Measurements from ENCODE around the gene ST8SIA4.

ST8SIA4 gene

DNA sequence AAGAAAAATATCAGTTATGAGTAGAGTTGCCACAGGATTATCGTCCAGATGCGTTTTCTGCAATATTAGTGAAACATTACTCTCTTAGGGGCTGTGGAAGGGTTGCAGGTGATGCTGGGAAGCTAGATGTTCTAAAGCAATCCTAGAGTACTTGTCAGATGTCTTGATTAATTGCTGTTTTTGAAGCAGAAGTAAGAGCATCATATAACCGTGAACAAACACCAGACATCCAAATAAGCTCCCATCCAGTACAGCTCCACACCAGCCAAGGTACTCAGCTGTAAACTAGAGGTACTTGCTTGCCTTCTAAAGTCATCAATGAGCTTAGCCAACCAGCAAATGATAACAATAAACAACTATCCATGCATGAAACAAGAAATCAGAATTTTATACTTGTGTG lies 131.1 kb downstream of the ST8SIA4 start:
- no peaks in the 10 kb centered on the region for H3K36me3 ChIP-seq (ENCODE audit: control insufficient read depth in 1 of 2, insufficient read depth in 2 of 2, low read length in 2 of 2)
- no peaks in the 10 kb centered on the region for H3K9me3 ChIP-seq (ENCODE audit: control insufficient read depth in 1 of 2, low read length in 2 of 2)
- no peaks in the 10 kb centered on the region for H3K27me3 ChIP-seq (ENCODE audit: control insufficient read depth in 1 of 2, insufficient read depth in 2 of 2, low read length in 2 of 2)

DNA sequence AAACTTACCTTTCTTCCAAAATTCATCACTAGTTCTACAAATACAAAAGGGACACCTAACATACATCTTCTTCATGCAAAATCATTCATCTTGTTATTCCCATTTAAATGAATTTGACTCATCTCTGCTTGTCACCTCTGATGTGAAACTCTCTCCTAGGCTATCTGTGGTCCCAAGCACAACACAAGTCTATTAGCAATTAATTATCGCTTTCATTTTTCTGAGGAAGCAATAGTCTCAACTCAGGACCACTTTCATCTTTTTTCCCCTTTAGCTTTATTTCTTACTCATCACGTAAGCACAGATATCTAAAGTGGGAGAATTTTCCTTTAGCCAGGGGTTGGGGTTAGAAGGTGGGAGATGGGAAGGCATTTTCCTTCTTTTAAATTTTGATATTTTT lies 131.9 kb downstream of the ST8SIA4 start:
- Histone ChIP-seq H3K9me3 (ENCODE audit: control insufficient read depth in 1 of 2, low read length in 2 of 2) (no peaks in the 10 kb centered on the region), H3K4me3 (ENCODE audit: low read depth in 1 of 2, low read length in 2 of 2) (no peak overlapping the region), H3K9ac (ENCODE audit: low read depth in 1 of 2, low read length in 2 of 2) (no peak overlapping the region), H3K4me1 (ENCODE audit: control insufficient read depth in 1 of 2, insufficient read depth in 2 of 2, low read length in 2 of 2) (no peaks in the 10 kb centered on the region), H3K36me3 (ENCODE audit: control insufficient read depth in 1 of 2, insufficient read depth in 2 of 2, low read length in 2 of 2) (no peaks in the 10 kb centered on the region), H3K27me3 (ENCODE audit: control insufficient read depth in 1 of 2, insufficient read depth in 2 of 2, low read length in 2 of 2) (no peaks in the 10 kb centered on the region), H3K27ac (ENCODE audit: low read depth, low read length) (no peak overlapping the region)

More for the DNA sequence above, 131.1 kb downstream of the ST8SIA4 start:
- Histone ChIP-seq H3K4me3 (ENCODE audit: low read depth in 1 of 2, low read length in 2 of 2) (no peak overlapping the region), H3K27ac (ENCODE audit: low read depth, low read length) (no peak overlapping the region), H3K4me1 (ENCODE audit: control insufficient read depth in 1 of 2, insufficient read depth in 2 of 2, low read length in 2 of 2) (no peaks in the 10 kb centered on the region), H3K9ac (ENCODE audit: low read depth in 1 of 2, low read length in 2 of 2) (no peak overlapping the region)

DNA sequence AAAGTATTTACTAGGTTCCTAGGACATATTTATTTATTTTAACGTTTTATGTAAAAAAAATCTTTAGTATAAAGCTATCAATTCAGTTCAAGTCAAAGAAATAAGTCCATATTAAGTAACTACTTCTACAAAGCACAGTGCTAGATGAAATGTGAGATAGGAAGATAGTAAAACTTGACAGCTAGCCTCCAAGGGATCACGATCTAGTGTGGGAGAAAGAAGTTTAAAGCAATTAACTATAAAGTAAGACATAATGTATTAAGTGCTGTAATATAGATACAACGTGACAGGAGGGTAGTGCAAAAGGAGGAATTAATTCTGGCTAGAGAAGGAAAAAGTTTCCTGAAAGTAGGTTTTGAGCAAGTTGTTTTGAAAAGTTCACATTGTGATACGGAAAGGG lies 134.9 kb downstream of the ST8SIA4 start:
- H3K4me3 ChIP-seq (ENCODE audit: low read depth in 1 of 2, low read length in 2 of 2) = no peak overlapping the region
- no peak overlapping the region for H3K9ac ChIP-seq (ENCODE audit: low read depth in 1 of 2, low read length in 2 of 2)
- no peaks in the 10 kb centered on the region for H3K27me3 ChIP-seq (ENCODE audit: control insufficient read depth in 1 of 2, insufficient read depth in 2 of 2, low read length in 2 of 2)
- H3K9me3 ChIP-seq (ENCODE audit: control insufficient read depth in 1 of 2, low read length in 2 of 2) = no peaks in the 10 kb centered on the region
- H3K36me3 ChIP-seq (ENCODE audit: control insufficient read depth in 1 of 2, insufficient read depth in 2 of 2, low read length in 2 of 2) = no peaks in the 10 kb centered on the region
- no peak overlapping the region for H3K27ac ChIP-seq (ENCODE audit: low read depth, low read length)
- H3K4me1 ChIP-seq (ENCODE audit: control insufficient read depth in 1 of 2, insufficient read depth in 2 of 2, low read length in 2 of 2) = no peaks in the 10 kb centered on the region

DNA sequence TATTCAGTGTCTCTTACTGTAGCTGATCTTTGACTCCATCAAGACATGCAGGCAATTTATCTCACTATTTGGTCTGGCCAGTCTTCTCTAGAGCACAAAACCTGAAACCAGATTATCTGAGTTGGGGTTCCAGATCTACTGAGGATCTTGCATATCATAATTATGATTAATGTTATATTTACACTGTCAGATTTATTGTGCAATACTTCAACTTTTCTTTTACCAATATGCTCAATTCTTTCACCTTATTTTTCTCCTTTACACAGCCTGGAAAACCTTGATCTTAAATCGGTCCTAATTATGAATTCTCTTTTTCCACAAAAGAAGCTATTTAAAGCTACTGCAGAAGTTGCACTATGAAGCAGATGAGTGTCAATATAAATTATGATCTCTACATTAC lies 140.1 kb downstream of the ST8SIA4 start:
- Histone ChIP-seq H3K9me3 (ENCODE audit: control insufficient read depth in 1 of 2, low read length in 2 of 2) (no peaks in the 10 kb centered on the region), H3K9ac (ENCODE audit: low read depth in 1 of 2, low read length in 2 of 2) (no peak overlapping the region), H3K4me3 (ENCODE audit: low read depth in 1 of 2, low read length in 2 of 2) (no peak overlapping the region)

DNA sequence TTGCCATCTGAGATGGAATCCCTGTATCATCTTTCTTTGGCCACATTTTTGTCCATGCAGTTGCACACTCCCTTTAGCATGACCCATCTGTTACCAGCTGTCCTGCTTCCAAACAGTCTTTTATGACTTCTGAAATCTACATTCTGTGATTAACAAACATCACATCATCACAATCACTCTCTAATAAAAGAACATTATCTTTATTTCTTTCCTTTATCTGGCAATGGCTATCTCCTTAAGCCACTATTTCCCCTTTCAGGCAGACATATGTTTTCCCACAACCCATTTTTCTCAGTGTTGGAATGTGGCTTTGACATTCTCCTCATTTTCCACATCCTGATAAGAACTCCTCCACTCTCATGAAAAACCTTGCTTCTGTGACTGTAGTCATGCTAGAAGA lies 141.0 kb downstream of the ST8SIA4 start:
- Histone ChIP-seq H3K4me3 (ENCODE audit: low read depth in 1 of 2, low read length in 2 of 2) (no peak overlapping the region), H3K9me3 (ENCODE audit: control insufficient read depth in 1 of 2, low read length in 2 of 2) (no peaks in the 10 kb centered on the region), H3K27ac (ENCODE audit: low read depth, low read length) (no peak overlapping the region), H3K27me3 (ENCODE audit: control insufficient read depth in 1 of 2, insufficient read depth in 2 of 2, low read length in 2 of 2) (no peaks in the 10 kb centered on the region), H3K9ac (ENCODE audit: low read depth in 1 of 2, low read length in 2 of 2) (no peak overlapping the region), H3K36me3 (ENCODE audit: control insufficient read depth in 1 of 2, insufficient read depth in 2 of 2, low read length in 2 of 2) (no peaks in the 10 kb centered on the region), H3K4me1 (ENCODE audit: control insufficient read depth in 1 of 2, insufficient read depth in 2 of 2, low read length in 2 of 2) (no peaks in the 10 kb centered on the region)

More for the DNA sequence above, 140.1 kb downstream of the ST8SIA4 start:
- Histone ChIP-seq H3K4me1 (ENCODE audit: control insufficient read depth in 1 of 2, insufficient read depth in 2 of 2, low read length in 2 of 2) (no peaks in the 10 kb centered on the region), H3K27me3 (ENCODE audit: control insufficient read depth in 1 of 2, insufficient read depth in 2 of 2, low read length in 2 of 2) (no peaks in the 10 kb centered on the region), H3K27ac (ENCODE audit: low read depth, low read length) (no peak overlapping the region), H3K36me3 (ENCODE audit: control insufficient read depth in 1 of 2, insufficient read depth in 2 of 2, low read length in 2 of 2) (no peaks in the 10 kb centered on the region)

DNA sequence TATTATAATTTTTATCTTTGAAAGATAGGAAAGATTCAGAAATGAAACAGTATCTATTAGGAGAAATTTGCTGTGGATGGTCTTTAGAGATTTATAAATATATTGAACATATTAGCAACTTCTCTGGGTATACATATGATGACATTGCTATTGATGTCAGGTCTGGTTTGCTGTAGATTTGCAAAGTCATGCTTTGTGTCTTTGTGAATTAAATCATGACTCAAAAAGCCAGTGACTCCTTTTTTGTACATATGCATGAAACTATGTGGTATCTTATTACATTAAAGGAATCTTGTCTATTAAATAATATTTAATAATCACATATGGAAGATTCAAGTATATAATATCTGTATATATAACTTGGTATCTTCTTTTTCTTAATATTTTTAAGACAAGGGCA lies 141.9 kb downstream of the ST8SIA4 start:
- no peaks in the 10 kb centered on the region for H3K27me3 ChIP-seq (ENCODE audit: control insufficient read depth in 1 of 2, insufficient read depth in 2 of 2, low read length in 2 of 2)
- H3K9ac ChIP-seq (ENCODE audit: low read depth in 1 of 2, low read length in 2 of 2) = no peak overlapping the region
- H3K27ac ChIP-seq (ENCODE audit: low read depth, low read length) = no peak overlapping the region
- no peak overlapping the region for H3K4me3 ChIP-seq (ENCODE audit: low read depth in 1 of 2, low read length in 2 of 2)
- H3K4me1 ChIP-seq (ENCODE audit: control insufficient read depth in 1 of 2, insufficient read depth in 2 of 2, low read length in 2 of 2) = no peaks in the 10 kb centered on the region
- no peaks in the 10 kb centered on the region for H3K36me3 ChIP-seq (ENCODE audit: control insufficient read depth in 1 of 2, insufficient read depth in 2 of 2, low read length in 2 of 2)
- H3K9me3 ChIP-seq (ENCODE audit: control insufficient read depth in 1 of 2, low read length in 2 of 2) = no peaks in the 10 kb centered on the region

DNA sequence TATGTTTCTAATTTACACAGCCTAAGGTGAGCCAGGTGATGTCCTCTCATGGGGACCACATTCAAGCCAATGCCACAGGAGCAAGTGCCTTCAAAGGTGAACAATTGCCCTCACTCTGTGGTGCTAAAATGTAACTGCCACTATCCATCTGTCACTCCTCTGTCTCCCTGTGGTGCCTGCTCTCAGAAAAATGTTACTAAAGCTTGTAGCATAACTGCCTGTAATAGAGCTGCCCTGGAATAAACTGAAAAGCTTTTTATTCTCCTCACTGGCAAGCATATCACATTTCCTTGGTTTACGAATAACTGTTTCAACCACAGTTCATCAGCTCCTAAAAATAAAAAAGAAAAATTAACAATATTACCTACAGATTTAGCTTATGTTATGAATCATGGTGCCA lies 142.4 kb downstream of the ST8SIA4 start:
- Histone ChIP-seq H3K4me1 (ENCODE audit: control insufficient read depth in 1 of 2, insufficient read depth in 2 of 2, low read length in 2 of 2) (no peaks in the 10 kb centered on the region), H3K9ac (ENCODE audit: low read depth in 1 of 2, low read length in 2 of 2) (no peak overlapping the region), H3K9me3 (ENCODE audit: control insufficient read depth in 1 of 2, low read length in 2 of 2) (no peaks in the 10 kb centered on the region), H3K36me3 (ENCODE audit: control insufficient read depth in 1 of 2, insufficient read depth in 2 of 2, low read length in 2 of 2) (no peaks in the 10 kb centered on the region), H3K4me3 (ENCODE audit: low read depth in 1 of 2, low read length in 2 of 2) (no peak overlapping the region), H3K27ac (ENCODE audit: low read depth, low read length) (no peak overlapping the region), H3K27me3 (ENCODE audit: control insufficient read depth in 1 of 2, insufficient read depth in 2 of 2, low read length in 2 of 2) (no peaks in the 10 kb centered on the region)

DNA sequence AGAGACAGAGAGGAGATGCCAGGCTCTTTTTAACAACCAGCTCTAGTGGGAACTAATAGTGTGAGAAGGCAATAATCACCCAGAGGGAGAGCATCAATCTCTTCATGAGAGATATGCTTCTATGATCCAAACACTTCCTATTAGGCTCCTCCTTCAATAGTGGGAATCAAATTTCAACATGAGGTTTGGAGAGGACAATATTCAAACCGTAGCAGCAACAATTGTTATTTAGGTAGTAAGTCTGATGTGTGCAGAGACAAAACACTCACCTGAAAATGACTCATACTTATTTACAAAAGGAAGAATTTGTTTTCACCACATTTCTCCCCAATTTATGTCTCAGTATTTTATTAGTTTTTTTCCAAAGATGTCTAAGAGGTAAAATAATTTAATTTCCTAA lies 144.3 kb downstream of the ST8SIA4 start:
- Histone ChIP-seq H3K9me3 (ENCODE audit: control insufficient read depth in 1 of 2, low read length in 2 of 2) (no peaks in the 10 kb centered on the region), H3K27me3 (ENCODE audit: control insufficient read depth in 1 of 2, insufficient read depth in 2 of 2, low read length in 2 of 2) (no peaks in the 10 kb centered on the region), H3K9ac (ENCODE audit: low read depth in 1 of 2, low read length in 2 of 2) (no peak overlapping the region), H3K4me1 (ENCODE audit: control insufficient read depth in 1 of 2, insufficient read depth in 2 of 2, low read length in 2 of 2) (no peaks in the 10 kb centered on the region), H3K4me3 (ENCODE audit: low read depth in 1 of 2, low read length in 2 of 2) (no peak overlapping the region), H3K27ac (ENCODE audit: low read depth, low read length) (no peak overlapping the region), H3K36me3 (ENCODE audit: control insufficient read depth in 1 of 2, insufficient read depth in 2 of 2, low read length in 2 of 2) (no peaks in the 10 kb centered on the region)

DNA sequence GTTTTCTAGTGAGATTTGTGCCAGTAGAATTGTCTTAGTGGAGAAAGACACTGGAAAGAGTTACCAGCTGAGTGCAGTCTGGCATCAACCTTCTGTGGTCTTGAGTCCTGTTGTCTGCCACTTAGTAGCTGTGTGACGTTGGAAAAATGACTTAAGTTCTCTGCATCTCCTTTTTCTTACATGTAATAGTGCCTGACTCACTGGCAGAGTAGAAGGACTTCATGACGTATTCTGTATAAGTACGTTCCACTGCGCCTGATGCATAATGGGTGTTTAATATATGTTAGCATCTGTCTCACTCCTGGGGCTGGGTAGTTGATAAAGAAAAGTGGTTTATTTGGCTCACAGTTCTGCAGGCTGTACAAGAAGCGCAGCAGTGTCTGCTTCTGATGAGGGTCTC lies 144.8 kb downstream of the ST8SIA4 start:
- Histone ChIP-seq H3K27ac (ENCODE audit: low read depth, low read length) (no peak overlapping the region), H3K9ac (ENCODE audit: low read depth in 1 of 2, low read length in 2 of 2) (no peak overlapping the region), H3K27me3 (ENCODE audit: control insufficient read depth in 1 of 2, insufficient read depth in 2 of 2, low read length in 2 of 2) (no peaks in the 10 kb centered on the region), H3K9me3 (ENCODE audit: control insufficient read depth in 1 of 2, low read length in 2 of 2) (no peaks in the 10 kb centered on the region), H3K4me1 (ENCODE audit: control insufficient read depth in 1 of 2, insufficient read depth in 2 of 2, low read length in 2 of 2) (no peaks in the 10 kb centered on the region), H3K4me3 (ENCODE audit: low read depth in 1 of 2, low read length in 2 of 2) (no peak overlapping the region), H3K36me3 (ENCODE audit: control insufficient read depth in 1 of 2, insufficient read depth in 2 of 2, low read length in 2 of 2) (no peaks in the 10 kb centered on the region)

DNA sequence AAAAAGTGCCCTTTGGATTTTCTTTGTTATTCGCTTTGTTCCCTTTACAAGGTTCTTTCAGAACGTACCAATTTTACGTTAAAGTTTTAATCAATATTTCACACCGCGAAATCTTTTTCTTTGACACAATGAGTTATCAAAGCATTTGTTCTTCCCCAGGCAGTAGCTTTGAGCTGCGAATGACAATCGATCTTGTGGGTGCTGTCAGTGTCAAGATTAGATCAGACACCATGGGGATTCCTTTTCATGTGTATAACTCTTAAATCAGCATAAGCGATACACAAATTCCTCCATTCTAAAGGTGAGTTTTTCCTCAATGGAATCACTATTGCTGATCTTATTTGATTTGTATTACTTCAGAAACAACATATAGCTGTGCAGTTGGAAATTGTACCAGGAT lies 145.5 kb downstream of the ST8SIA4 start:
- Histone ChIP-seq H3K4me3 (ENCODE audit: low read depth in 1 of 2, low read length in 2 of 2) (no peak overlapping the region), H3K9me3 (ENCODE audit: control insufficient read depth in 1 of 2, low read length in 2 of 2) (no peaks in the 10 kb centered on the region), H3K36me3 (ENCODE audit: control insufficient read depth in 1 of 2, insufficient read depth in 2 of 2, low read length in 2 of 2) (no peaks in the 10 kb centered on the region), H3K27ac (ENCODE audit: low read depth, low read length) (no peak overlapping the region), H3K9ac (ENCODE audit: low read depth in 1 of 2, low read length in 2 of 2) (no peak overlapping the region), H3K27me3 (ENCODE audit: control insufficient read depth in 1 of 2, insufficient read depth in 2 of 2, low read length in 2 of 2) (no peaks in the 10 kb centered on the region), H3K4me1 (ENCODE audit: control insufficient read depth in 1 of 2, insufficient read depth in 2 of 2, low read length in 2 of 2) (no peaks in the 10 kb centered on the region)
